Renal pelvis (tissue), 4 donors: ENCODE results near the gene DUS1L. TPM values are rescaled to one million over a fixed set of nuclear protein-coding genes. Genes with fewer than 3 reads are reported as not detected.

ENCODE experiments used
- DNase-seq: peaks from one replicate; pipeline ENCODE4 v3.0.0-alpha.2; 2013
- polyA plus RNA-seq, 3 donors: library from polyadenylated mRNA; unstranded; fragments of 120-200 nt; gene quantifications; one replicate each; pipeline ENCODE4 v1.2.1, GENCODE V29; 2013; ENCODE audit not compliant: insufficient read length in 3 of 3

The DUS1L gene
- polyA plus RNA-seq, 3 donors: 76.8 to 96.3 (median 90.9) TPM

DNA sequence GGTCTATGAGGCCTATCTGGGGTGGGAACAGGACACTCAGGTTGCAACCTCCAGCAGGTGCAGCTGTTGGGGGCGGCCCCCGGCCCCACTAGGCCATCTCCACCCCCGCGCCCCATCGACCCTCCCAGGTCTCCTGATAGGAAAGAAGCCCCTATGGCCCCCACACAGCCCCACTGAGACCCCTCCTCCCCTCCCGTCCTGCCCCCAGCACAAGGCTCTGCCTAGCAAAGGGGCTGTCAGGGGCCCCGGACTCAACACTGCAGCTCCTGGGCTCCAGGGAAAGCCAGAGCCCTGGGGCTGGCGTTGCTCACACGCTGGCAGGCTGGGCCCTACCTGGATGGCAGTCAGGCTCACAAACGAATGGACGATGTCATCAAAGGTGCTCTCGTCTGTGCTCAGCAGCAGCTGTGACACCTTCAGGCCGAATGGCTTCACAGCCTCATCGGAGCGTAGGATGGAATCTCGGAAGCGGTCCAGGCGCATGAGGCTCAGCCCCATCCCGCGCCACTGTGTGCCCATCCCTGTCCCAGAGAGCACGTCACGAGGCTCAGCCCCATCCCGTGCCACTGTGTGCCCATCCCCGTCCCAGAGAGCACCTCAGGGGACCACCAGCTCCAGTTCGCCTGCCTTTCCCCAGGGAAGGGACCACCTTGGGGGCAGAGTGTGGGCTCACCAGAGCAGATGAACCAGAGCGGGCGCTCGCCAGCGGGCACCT, 25.1 kb upstream of the DUS1L start:
- no peak for DNase-seq

DNA sequence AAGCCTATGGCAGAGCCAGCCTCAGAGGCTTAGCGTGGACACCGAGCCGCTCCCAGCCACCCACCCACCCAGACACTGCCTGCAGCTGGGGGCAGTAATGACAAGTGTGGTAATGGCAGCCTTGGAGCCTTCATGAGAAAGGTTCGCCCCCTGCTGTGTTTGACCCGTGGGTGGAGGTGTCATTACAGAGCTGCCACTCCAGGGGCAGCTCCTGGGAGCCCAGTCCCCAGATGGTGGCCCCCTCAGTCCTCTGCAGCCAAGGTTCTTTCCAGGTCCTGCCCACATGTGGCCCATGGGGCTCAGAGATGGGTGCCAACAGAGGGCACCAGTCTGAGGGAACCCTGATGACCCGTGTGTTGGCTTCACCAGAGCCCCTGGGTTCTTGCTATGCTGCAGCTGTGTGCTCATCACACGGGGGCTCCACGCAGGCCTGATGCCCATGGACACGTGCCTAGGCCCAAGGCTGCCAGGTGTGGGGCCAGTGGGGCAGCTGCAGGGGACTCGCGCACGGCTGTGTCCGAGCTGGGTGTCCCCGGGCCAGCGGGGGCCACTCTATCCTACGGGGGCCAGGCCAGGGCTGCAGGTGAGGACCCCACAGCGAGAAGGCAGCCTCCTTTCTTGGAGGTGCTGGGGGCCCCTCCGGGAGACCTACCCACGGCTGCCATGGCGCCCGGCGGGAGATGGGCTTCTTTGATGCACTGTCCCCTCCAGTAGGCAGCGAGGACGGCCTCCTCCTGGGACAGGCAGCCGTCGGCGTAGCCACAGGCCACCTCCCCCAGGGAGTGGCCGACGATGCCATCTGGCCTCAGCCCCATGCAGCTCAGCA, 24.3 kb upstream of the DUS1L start:
- DNase-seq: no peak

GRCh38 chr17:82088838-82089722, 23.5 kb upstream of the DUS1L start:
- DNase-seq: no peak

DNA sequence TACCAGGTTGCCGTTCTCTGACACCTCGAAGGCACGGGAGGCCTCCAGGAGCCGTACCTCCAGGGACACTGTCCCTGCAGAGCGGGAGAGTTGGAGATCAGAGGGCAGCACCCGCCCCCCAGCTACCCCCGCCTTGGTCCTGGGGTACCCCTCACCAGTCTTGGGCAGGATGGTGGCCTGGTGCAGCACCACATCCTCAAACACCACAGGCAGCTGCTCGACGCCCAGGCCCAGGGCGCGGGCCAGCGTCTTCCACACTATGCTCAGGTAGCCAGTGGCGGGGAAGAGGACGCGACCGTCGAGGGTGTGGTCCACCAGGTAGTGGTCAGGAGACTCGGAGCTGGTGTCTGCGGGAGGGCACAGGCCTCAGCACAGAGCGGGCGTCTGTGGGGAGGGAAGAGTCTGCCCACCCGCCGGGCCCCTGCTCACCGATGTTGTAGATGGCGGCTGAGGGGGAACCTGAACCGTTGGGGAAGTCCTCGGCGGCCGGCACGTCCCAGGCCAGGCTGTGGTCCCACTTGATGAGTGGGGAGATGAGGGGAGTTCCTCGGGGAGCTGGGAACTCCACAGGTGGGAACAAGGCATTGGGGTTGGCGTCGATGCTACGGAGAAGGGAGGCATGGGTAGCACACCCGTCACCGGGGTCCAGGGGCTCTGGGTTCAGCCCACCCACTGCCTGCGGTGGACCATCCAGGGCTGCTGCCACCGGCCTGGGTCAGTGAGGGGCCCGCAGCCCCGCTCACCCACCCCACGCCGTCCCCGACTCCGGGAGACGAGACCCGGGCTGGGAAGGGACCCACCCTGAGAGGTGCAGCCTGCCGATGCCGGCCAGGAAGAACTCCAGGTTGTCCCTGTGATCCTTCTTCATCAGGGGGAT, 22.6 kb upstream of the DUS1L start:
- DNase-seq: no peak

DNA sequence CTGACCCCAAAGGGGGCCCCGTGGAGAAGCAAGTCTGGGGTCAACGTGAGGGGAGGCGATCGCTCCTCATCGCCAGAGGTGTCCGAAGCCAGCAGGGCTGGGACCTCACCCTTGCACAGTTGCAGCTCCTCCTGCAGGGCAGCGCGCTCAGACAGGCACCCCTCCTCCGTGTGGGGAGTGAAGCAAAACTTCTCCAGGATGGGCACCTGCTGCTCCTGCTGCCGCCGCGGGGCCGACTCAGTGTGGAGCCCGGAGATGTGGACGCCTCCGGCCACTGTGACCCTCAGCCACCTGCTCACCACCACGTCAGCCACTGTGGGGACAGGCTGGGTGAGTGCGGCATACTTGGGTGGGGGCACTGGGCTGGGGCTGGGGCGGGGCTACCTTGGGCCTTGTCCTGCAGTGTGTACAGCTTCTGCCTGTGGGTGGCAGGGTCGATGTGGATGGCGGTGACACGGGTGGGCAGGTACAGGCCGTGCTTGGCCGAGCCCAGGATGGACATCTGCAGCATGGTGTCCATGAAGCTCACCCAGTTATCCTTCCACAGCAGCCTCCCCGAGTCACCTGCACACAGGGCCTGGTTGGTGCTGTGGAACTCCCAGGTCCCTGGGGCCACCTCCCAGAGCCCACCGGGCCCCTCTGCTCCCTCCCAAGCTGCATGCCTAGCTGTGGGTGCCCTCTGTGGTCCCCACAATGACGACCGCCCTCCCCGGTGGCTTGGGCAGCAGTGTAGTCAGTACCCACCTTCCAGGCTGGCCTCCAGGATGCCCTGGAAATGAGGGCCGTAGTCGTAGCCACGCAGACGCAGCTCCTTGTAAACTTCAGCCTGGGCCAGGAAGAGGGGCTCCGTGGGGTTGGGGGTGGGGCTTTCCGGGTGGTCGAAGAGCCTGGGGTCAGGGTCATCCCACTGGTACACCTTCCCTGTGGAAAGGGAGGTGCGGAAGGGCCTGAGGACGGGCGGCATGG, 21.6 kb upstream of the DUS1L start:
- DNase-seq: no peak

DNA sequence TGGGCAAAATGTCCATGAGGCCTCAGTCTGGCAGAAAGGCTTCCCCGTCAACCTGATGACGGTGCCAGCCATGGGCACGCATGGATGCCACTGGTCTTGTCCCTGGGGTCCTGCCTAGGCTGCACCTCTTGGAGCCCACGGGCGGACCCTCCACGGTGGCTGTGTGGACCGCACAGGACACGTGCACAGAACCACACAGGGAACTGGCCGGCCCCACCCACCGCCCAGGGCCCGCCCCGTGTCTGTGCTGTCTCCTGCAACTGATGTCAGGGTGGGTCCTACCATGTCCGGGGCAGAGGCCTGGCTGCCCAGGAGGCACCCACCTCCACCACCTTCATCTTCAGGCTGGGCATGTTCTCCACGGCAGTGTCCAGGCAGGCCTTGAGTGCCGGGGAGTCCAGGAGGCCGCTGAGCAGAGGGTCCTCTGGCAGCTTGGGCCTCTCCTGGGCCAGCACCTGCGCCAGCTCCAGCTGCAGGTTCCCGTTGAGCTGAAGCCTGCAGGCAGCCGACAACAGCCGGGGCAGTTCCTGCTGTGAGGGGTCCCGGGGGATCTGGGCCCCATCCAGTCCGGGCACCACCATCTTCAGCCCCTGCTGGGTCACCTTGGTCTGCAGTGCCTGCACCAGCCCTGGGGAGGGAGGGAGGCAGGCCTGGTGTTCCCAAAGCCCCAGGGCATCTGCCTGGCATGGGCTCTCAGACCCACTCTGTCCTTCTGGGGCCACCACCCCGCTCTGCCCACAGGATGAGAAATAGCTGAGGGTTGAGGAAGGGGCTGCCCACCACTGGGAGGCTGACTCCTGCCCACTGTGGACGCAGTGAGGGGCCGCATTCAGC, 20.5 kb upstream of the DUS1L start:
- DNase-seq: no peak

DNA sequence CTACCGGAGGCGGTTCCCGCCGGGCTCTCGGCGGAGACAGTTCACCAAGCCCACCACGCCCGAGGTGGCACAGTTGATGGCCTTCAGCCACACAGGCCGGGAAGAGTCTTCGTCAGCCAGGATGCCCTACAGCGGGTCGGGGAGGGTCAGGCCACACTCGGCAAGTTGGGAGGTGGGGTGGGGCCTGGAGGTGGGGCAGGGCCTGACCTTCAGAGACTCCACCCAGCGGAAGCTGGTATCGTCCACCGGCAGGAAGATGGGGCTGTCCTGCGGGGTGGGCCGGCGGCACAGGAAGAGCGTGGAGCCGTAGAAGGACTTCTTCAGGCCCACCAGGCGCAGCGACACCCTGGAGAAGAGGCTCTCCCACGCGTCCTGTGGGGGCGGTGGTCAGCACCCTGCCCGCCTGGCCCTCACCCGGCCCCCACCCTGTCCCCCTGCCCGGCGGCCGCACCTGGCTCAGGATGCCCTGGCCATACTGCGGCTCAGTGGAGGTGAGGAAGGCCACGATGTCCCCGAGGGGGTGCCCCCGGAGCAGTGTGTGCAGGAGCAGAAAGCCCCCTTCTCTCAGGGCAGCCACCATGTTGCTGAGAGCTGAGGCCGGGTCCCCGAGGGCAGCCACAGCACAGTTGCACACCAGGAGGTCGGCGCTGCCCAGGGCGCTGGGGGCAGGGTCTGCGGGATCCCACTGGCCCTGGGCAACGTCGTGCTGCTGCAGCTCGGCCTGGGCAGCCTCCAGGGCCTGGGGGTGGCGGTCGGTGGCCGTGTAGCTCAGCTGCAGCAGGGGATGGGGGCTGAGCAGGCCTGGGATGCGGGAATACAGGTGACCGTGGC, 19.6 kb upstream of the DUS1L start:
- DNase-seq: no peak

DNA sequence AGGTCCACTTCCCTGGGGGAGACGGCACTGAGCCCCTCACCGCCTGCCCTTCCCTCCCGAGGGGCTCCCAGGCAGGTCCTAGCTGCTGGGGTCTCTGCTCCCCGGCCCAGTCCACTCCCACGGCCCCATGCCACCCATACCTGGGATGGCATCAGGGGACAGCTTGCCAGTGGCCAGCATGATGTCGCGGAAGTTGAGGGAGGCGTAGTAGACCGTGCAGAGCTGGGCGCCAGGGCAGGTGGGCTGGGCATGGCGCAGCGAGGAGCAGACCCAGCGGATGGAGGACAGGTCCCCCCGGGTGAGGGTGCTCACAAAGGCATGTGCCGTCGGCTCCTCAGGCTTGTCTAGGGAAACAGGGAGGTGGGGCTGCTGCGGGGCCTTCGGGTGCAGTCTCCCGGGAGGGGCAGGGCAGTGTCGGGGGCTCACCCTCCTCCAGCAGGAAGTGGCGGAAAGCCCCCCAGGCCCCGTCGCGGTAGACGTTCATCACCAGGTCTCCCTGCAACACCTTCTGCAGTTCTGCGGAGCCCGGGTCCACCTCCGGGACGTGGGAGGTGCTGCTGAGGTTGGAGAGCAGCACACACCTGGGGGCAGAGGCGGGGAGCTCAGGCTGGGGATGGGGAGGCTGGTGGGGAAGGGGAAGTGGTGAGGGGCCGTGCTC, 18.9 kb upstream of the DUS1L start:
- DNase-seq: no peak

DNA sequence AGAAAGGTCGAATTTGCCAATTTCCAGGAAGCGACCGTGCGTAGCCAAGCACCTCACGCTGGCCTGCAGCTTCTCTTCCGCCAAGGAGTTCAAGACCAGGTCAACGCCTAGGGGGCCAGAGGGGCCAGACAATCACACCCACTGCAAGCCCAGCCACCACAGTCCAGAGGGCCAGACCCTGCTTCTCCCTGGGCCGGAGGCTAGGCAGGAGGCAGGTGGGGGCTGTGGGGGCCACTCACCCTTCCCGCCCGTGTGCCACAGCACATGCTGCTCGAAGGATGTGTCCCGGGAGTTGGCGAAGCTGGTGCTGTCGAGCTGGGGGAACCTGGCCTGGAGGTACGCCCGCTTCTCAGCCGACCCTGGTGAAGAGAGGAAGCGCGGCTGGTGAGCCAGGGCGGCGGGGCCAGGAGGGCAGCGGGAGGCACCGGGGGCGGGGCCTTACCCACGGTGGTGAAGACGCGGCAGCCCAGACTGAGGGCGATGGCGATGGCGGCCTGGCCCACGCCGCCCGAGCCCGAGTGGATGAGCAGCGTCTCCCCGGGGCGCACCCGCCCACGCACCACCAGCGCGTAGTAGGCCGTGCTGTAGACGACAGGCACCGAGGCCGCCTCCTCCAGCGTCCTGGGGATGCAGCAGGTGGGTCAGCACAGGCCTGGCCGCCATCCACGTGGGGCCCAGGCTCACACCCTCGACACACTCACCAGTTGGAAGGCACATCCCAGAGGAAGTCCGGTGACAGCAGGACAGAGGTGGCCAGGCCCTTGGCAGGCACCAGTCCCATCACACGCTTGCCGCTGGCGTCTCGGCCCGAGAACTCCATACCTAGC, 18.1 kb upstream of the DUS1L start:
- DNase-seq: no peak

- no peak for DNase-seq
Measured at GRCh38 chr17:82083009-82083408, 17.4 kb upstream of the DUS1L start.

GRCh38 chr17:82082456-82082855, 16.9 kb upstream of the DUS1L start:
- no peak for DNase-seq

DNA sequence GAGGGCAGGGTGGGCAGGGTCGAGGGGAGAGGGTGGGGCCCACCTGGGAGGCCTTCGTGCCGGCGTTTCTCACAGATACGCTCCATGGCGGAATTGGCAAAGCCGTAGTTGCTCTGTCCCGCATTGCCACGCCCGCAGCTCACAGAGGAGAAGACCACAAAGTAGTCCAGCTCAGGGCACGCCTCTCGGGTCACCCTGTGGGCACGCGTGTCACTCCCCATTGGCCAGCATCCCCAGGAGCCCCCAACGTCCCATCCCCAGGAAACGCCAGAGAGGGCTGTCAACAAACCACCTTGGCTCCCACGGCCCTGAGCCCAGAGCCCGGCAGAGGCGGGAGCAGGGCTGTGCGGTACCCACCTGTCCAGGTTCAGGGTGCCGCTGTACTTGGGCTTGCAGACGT, 16.4 kb upstream of the DUS1L start:
- no peak for DNase-seq

- DNase-seq: no peak
Measured at GRCh38 chr17:82081546-82081945, 15.9 kb upstream of the DUS1L start.

DNA sequence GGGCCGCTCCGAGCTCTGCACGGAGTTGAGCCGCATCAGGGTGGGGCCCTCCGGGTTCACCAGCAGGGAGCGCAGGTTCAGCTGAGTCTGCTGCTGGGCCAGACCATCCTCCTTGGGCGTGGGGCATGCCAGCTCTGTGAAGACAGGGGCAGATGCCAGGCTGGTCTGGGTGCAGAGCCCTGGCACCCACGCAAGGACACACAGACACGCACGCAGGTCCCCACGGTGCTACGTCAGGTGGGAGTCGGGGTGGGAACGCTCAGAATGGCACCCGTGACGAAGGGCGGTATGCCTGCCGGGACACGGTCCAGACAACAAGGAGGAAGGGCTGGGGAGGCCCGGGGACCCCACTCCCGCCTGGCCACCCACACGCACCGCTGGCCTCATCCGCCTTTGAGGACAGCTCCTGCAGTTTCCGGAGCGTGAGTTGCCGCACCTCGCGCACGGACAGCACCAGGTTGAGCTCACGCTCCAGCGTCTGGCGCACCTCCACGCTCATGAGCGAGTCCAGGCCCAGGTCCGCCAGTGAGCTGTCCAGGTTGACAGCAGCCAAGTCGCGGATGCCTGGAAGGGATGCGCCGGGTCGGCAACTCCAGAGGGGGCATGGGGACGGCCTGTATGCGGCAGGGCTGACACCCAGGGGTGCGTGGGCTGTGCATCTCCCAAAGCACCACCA, 15.3 kb upstream of the DUS1L start:
- DNase-seq: no peak

- no peak for DNase-seq
Measured at GRCh38 chr17:82080048-82080788, 14.6 kb upstream of the DUS1L start.
